Glomerular visceral epithelial cell (primary cell): Measurements from ENCODE around the gene TBXT.
"Not testable (repeated sequence)": the region's sequence is repeated elsewhere in the genome, so short reads cannot be mapped to it uniquely, and the experiment has no call there.

Experiments used
- DNase-seq: peaks from one replicate; pipeline ENCODE4 v3.0.0-alpha.2; 2016; ENCODE audit errors: extremely low spot score

The TBXT gene

GRCh38 chr6:166169549-166170421 lies 2.1 kb upstream of the TBXT start:
- DNase-seq: no peak

- DNase-seq: no peak
Measured at GRCh38 chr6:166168616-166169548, 1.2 kb upstream of the TBXT start.

GRCh38 chr6:166167258-166167731 lies 356 bp downstream of the TBXT start:
- no peak for DNase-seq

GRCh38 chr6:166166314-166167257 lies 1.1 kb downstream of the TBXT start:
- DNase-seq: no peak

- no peak for DNase-seq
Measured at GRCh38 chr6:166165558-166166313, 1.9 kb downstream of the TBXT start.

- DNase-seq: no peak
Measured at GRCh38 chr6:166162599-166163342, 4.9 kb downstream of the TBXT start.

GRCh38 chr6:166157930-166158617 lies 9.6 kb downstream of the TBXT start:
- no peak for DNase-seq

GRCh38 chr6:166156942-166157341 lies 10.7 kb downstream of the TBXT start:
- no peak for DNase-seq

- no peak for DNase-seq
Measured at GRCh38 chr6:166153966-166154365, 13.7 kb downstream of the TBXT start.

- no peak for DNase-seq
Measured at GRCh38 chr6:166152660-166153059, 15.0 kb downstream of the TBXT start.

- DNase-seq: no peak
Measured at GRCh38 chr6:166151798-166152197, 15.9 kb downstream of the TBXT start.

GRCh38 chr6:166145751-166146150 lies 21.9 kb downstream of the TBXT start:
- no peak for DNase-seq

GRCh38 chr6:166143011-166143410 lies 24.6 kb downstream of the TBXT start:
- DNase-seq: no peak

GRCh38 chr6:166127624-166128472 lies 39.8 kb downstream of the TBXT start:
- DNase-seq: no peak

GRCh38 chr6:166123115-166123514 lies 44.5 kb downstream of the TBXT start:
- not testable (repeated sequence) for DNase-seq

GRCh38 chr6:166121726-166122125 lies 45.9 kb downstream of the TBXT start:
- no peak for DNase-seq

GRCh38 chr6:166119116-166119911 lies 48.3 kb downstream of the TBXT start:
- DNase-seq: no peak
